Adrenal gland (tissue), 12 donors: ENCODE data around the gene SDC3. TPM values are rescaled to one million over a fixed set of nuclear protein-coding genes. Genes with fewer than 3 reads are reported as not detected.

Source experiments
- DNase-seq, 7 donors: peaks; one replicate each; pipeline ENCODE4 v3.0.0-alpha.2; 2019 to 2020
- H3K27ac ChIP-seq, 5 donors: fragments of 200-600 bp; sonication (generic) in 4 of 5; 1 replicate in 3 of 5; 2 replicates in 2 of 5; pipeline versions ENCODE4 v1.5.1 to v1.8.0; 2016 to 2020; ENCODE audit warnings: mild to moderate bottlenecking in 1 of 5
- H3K27me3 ChIP-seq: fragments of 200-600 bp; 2 replicates; pipeline ENCODE4 v1.8.0; 2021
- H3K36me3 ChIP-seq, 2 donors: fragments of 200-600 bp; replicated peaks in 1 of 2; 1 replicate in 1 of 2; 2 replicates in 1 of 2; pipeline versions ENCODE4 v1.5.1 to v1.8.0; 2018 to 2022
- H3K4me1 ChIP-seq, 2 donors: fragments of 200-600 bp; replicated peaks in 1 of 2; 1 replicate in 1 of 2; 2 replicates in 1 of 2; pipeline versions ENCODE4 v1.5.1 to v1.8.0; 2018 to 2021
- H3K4me3 ChIP-seq, 4 donors: fragments of 200-600 bp; sonication (generic) in 3 of 4; one replicate each; pipeline ENCODE4 v1.5.1; 2016 to 2018
- H3K9me3 ChIP-seq, 3 donors: fragments of 200-600 bp; sonication (generic) in 1 of 3; replicated peaks in 1 of 3; 1 replicate in 2 of 3; 2 replicates in 1 of 3; pipeline versions ENCODE4 v1.5.1 to v1.8.0; 2016 to 2021
- CTCF ChIP-seq, 6 experiments: fragments of 450-650 bp in 4 of 6; fragments of 200-600 bp in 2 of 6; sonication (generic) in 1 of 6; IDR thresholded peaks; 1 replicate in 5 of 6; 2 replicates in 1 of 6; pipeline versions ENCODE4 v1.5.1 to v1.8.0; 2016 to 2021; ENCODE audit warnings: antibody characterized with exemption in 6 of 6, mild to moderate bottlenecking in 2 of 6, moderate library complexity in 1 of 6
- POLR2A ChIP-seq, 2 donors: fragments of 450-650 bp; IDR thresholded peaks; one replicate each; pipeline ENCODE4 v1.6.1; 2017; ENCODE audit warnings: antibody characterized with exemption in 2 of 2, mild to moderate bottlenecking in 2 of 2, moderate library complexity in 1 of 2
- WGBS, 4 donors: extraction: QIAGEN DNeasy Blood & Tissue Kit in 2 of 4; methylation state at CpG; one replicate each; pipeline versions ENCODE4 v1.1.5 to v1.1.7; 2013 to 2017; 5-methylcytosine and 5-hydroxymethylcytosine counted together
- intact Hi-C, 2 donors: fragments of 100-400 bp; cut with DNase I; formaldehyde crosslinking; loops; one replicate each; pipeline versions ENCODE4 v1.14.1 to v1.15.0; 2022 to 2023
- polyA plus RNA-seq, 3 donors: library from polyadenylated mRNA; stranded (reverse); fragments of 200-250 nt in 2 of 3; fragments of 350-450 nt in 1 of 3; fragmentation: Illumina TruSeq in 1 of 3; extraction: RNeasy Lipid Tissue Mini Kit (QIAGEN cat#74804) in 1 of 3; gene quantifications; one replicate each; pipeline ENCODE4 v1.2.3, GENCODE V29; 2013 to 2014
- total RNA-seq, 9 donors: library from RNA; depleted of rRNA in 4 of 9; stranded (reverse); fragments of >200 nt in 4 of 9; fragments of 120-200 nt in 1 of 9; fragmentation: NEBNext Ultra II Directional in 1 of 9; extraction: Animal tissue kit (Norgen Biotek cat#: 25700) in 1 of 9; gene quantifications; one replicate each; pipeline versions ENCODE4 v1.1.0 to v1.2.4, GENCODE V29; 2013 to 2023
- donor health status: healthy with polysubstance abuse.
- donor health status: Bipolar disorder and iron deficiency.
- donor health status: DM: yes; HTN: yes; CAD: no.
- donor health status: DM: no; HTN: no; CAD: no.
- donor health status: DM: no; HTN: no; CAD: no.
- donor health status: DM: yes; HTN: yes; CAD: no.

SDC3 gene
- total and polyA plus RNA-seq, 12 donors: 40.1 to 536 (median 188) TPM

GRCh38 chr1:30888391-30888790 lies 20.2 kb downstream of the SDC3 start:
- 19 to 35% (median 27%) methylated on average over 4 to 8 of the region's 8 CpGs for WGBS, 4 donors
- intact Hi-C loops: no loop called here

GRCh38 chr1:30887485-30888315 lies 20.9 kb downstream of the SDC3 start:
- peaks cover 44 to 49% of the 10 kb centered on the region in 2 donors for H3K4me1 ChIP-seq
- no peak for TF ChIP-seq CTCF (IDR thresholded peaks at IDR 0.05)
- TF ChIP-seq POLR2A (IDR thresholded peaks at IDR 0.05): peak in 1 of 2 donors; percentile 21
- intact Hi-C loops: no loop called here
- no peaks in the 10 kb centered on the region for H3K36me3 ChIP-seq
- H3K4me3 ChIP-seq: no peak overlapping the region
- WGBS, 4 donors: 60 to 66% (median 63%) methylated on average over 10 of the region's 10 CpGs
- no peaks in the 10 kb centered on the region for H3K27me3 ChIP-seq
- DNase-seq: peak in 2 of 7 donors; percentile 64 to 71
- H3K9me3 ChIP-seq: no peaks in the 10 kb centered on the region
- peak overlapping the region; percentile 46 to 92 (median 78) for H3K27ac ChIP-seq

More at GRCh38 chr1:30888391-30888790, 20.2 kb downstream of the SDC3 start:
- no peaks in the 10 kb centered on the region for H3K36me3 ChIP-seq
- no peak overlapping the region for H3K4me3 ChIP-seq
- peak overlapping the region; percentile 46 to 92 (median 78) for H3K27ac ChIP-seq
- peak; percentile 70 to 92 (median 89) for DNase-seq
- no peaks in the 10 kb centered on the region for H3K9me3 ChIP-seq
- peaks cover 44 to 48% of the 10 kb centered on the region in 2 donors for H3K4me1 ChIP-seq
- TF ChIP-seq POLR2A (IDR thresholded peaks at IDR 0.05) (peak in 1 of 2 donors; percentile 66), CTCF (IDR thresholded peaks at IDR 0.05) (no peak)
- H3K27me3 ChIP-seq: no peaks in the 10 kb centered on the region

GRCh38 chr1:30886710-30887428 lies 21.7 kb downstream of the SDC3 start:
- Histone ChIP-seq H3K4me1 (peaks cover 38 to 49% of the 10 kb centered on the region in 2 donors), H3K27ac (peak overlapping the region in 3 of 5 donors; percentile 78 to 92 (median 91)), H3K9me3 (no peaks in the 10 kb centered on the region), H3K4me3 (no peak overlapping the region), H3K36me3 (no peaks in the 10 kb centered on the region), H3K27me3 (no peaks in the 10 kb centered on the region)
- WGBS, 4 donors: 85 to 89% (median 87%) methylated on average over 9 to 12 of the region's 12 CpGs
- no peak for DNase-seq
- intact Hi-C loops: no loop called here
- no peak for TF ChIP-seq POLR2A (IDR thresholded peaks at IDR 0.05)
- no peak for TF ChIP-seq CTCF (IDR thresholded peaks at IDR 0.05)
